ENCODE measurements around the gene TRIM62. TPM values are rescaled to one million over a fixed set of nuclear protein-coding genes. Genes with fewer than 3 reads are reported as not detected.

Gene TRIM62
- total and polyA plus RNA-seq, 4 experiments from 2014 or later, result 7.2 to 26.2 (median 13.8) TPM

- ChIA-PET POLR2A (ENCODE audit: partially characterized antibody) (no interaction called here), CTCF (ENCODE audit: partially characterized antibody) (interaction anchor here (1.1 kb wide), 1 partner anchor 75 kb away, joined by 3 read pairs; no protein-coding TSS in a partner anchor)
- Mint-ChIP-seq H3K36me3 (peaks cover 0 to 3% of the 10 kb centered on the region in 2 donors), H3K27ac (no peak overlapping the region), H3K4me1 (peaks cover 0 to 3% (median 0%) of the 10 kb centered on the region in 4 donors), H3K9me3 (peaks cover 0 to 29% (median 19%) of the 10 kb centered on the region in 8 donors), H3K27me3 (peaks cover 0 to 11% of the 10 kb centered on the region in 2 donors), H3K4me3 (no peak overlapping the region)
- intact Hi-C loops (cut with micrococcal nuclease), result no loop called here
- Histone ChIP-seq H3K4me1 (ENCODE audit: insufficient read depth, low read length) (no peaks in the 10 kb centered on the region), H3K27me3 (ENCODE audit: insufficient read depth, low read length) (no peaks in the 10 kb centered on the region), H3K9me3 (ENCODE audit: control insufficient read depth in 1 of 2, low read length in 2 of 2) (no peaks in the 10 kb centered on the region), H3K36me3 (ENCODE audit: insufficient read depth, low read length) (no peaks in the 10 kb centered on the region), H3K27ac (ENCODE audit: low read depth, low read length) (no peak overlapping the region), H3K4me3 (ENCODE audit: low read length in 2 of 2) (no peak overlapping the region)
- no peak for DNase-seq
Measured at GRCh38 chr1:33220676-33221384, 39.0 kb upstream of the TRIM62 start.

- Histone ChIP-seq H3K27ac (ENCODE audit: low read depth, low read length) (no peak overlapping the region), H3K27me3 (ENCODE audit: insufficient read depth, low read length) (no peaks in the 10 kb centered on the region), H3K4me3 (ENCODE audit: low read length in 2 of 2) (no peak overlapping the region), H3K36me3 (ENCODE audit: insufficient read depth, low read length) (no peaks in the 10 kb centered on the region), H3K4me1 (ENCODE audit: insufficient read depth, low read length) (no peaks in the 10 kb centered on the region), H3K9me3 (ENCODE audit: control insufficient read depth in 1 of 2, low read length in 2 of 2) (no peaks in the 10 kb centered on the region)
- Mint-ChIP-seq H3K27ac (no peak overlapping the region), H3K36me3 (peaks cover 0 to 3% of the 10 kb centered on the region in 2 donors), H3K27me3 (peaks cover 0 to 11% of the 10 kb centered on the region in 2 donors), H3K4me3 (no peak overlapping the region), H3K4me1 (peaks cover 0 to 3% (median 0%) of the 10 kb centered on the region in 4 donors), H3K9me3 (peaks cover 0 to 28% (median 18%) of the 10 kb centered on the region in 8 donors)
- ChIA-PET POLR2A (ENCODE audit: partially characterized antibody) (no interaction called here), CTCF (ENCODE audit: partially characterized antibody) (interaction anchor here (1.1 kb wide), 1 partner anchor 76 kb away, joined by 3 read pairs; no protein-coding TSS in a partner anchor)
- no peak for DNase-seq
- intact Hi-C loops (cut with micrococcal nuclease), result loop anchor here (2.0 kb wide), 1 partner anchor 147 kb away; no protein-coding TSS in a partner anchor
Measured at GRCh38 chr1:33219886-33220661, 38.2 kb upstream of the TRIM62 start.

GRCh38 chr1:33211972-33212371 lies 30.1 kb upstream of the TRIM62 start:
- DNase-seq, result no peak
- Mint-ChIP-seq H3K4me1 (no peaks in the 10 kb centered on the region), H3K27ac (no peak overlapping the region), H3K27me3 (peaks cover 13 to 18% of the 10 kb centered on the region in 2 donors), H3K9me3 (peaks cover 0 to 3% (median 0%) of the 10 kb centered on the region in 8 donors), H3K4me3 (no peak overlapping the region), H3K36me3 (peaks cover 0 to 7% of the 10 kb centered on the region in 2 donors)
- intact Hi-C loops (cut with micrococcal nuclease), result no loop called here
- Histone ChIP-seq H3K36me3 (ENCODE audit: insufficient read depth, low read length) (no peaks in the 10 kb centered on the region), H3K27ac (ENCODE audit: low read depth, low read length) (no peak overlapping the region), H3K9me3 (ENCODE audit: control insufficient read depth in 1 of 2, low read length in 2 of 2) (no peaks in the 10 kb centered on the region), H3K27me3 (ENCODE audit: insufficient read depth, low read length) (no peaks in the 10 kb centered on the region), H3K4me3 (ENCODE audit: low read length in 2 of 2) (no peak overlapping the region), H3K4me1 (ENCODE audit: insufficient read depth, low read length) (no peaks in the 10 kb centered on the region)
- POLR2A ChIA-PET (ENCODE audit: partially characterized antibody), result no interaction called here
- CTCF ChIA-PET (ENCODE audit: partially characterized antibody), result no interaction called here

GRCh38 chr1:33206340-33206739 lies 24.5 kb upstream of the TRIM62 start:
- Histone ChIP-seq H3K9me3 (ENCODE audit: control insufficient read depth in 1 of 2, low read length in 2 of 2) (no peaks in the 10 kb centered on the region), H3K36me3 (ENCODE audit: insufficient read depth, low read length) (no peaks in the 10 kb centered on the region), H3K4me1 (ENCODE audit: insufficient read depth, low read length) (no peaks in the 10 kb centered on the region), H3K4me3 (ENCODE audit: low read length in 2 of 2) (no peak overlapping the region), H3K27me3 (ENCODE audit: insufficient read depth, low read length) (no peaks in the 10 kb centered on the region), H3K27ac (ENCODE audit: low read depth, low read length) (no peak overlapping the region)
- no peaks in the 10 kb centered on the region for H3K36me3 Mint-ChIP-seq
- H3K4me1 Mint-ChIP-seq, result no peaks in the 10 kb centered on the region
- ChIA-PET CTCF (ENCODE audit: partially characterized antibody) (no interaction called here), POLR2A (ENCODE audit: partially characterized antibody) (no interaction called here)
- intact Hi-C loops (cut with micrococcal nuclease), result no loop called here
- H3K27me3 Mint-ChIP-seq, result peaks cover 7 to 10% of the 10 kb centered on the region in 2 donors
- DNase-seq, result no peak
- H3K9me3 Mint-ChIP-seq, result peaks cover 0 to 1% (median 0%) of the 10 kb centered on the region in 8 donors
- H3K4me3 Mint-ChIP-seq, result no peak overlapping the region
- no peak overlapping the region for H3K27ac Mint-ChIP-seq

GRCh38 chr1:33195556-33195955 lies 13.7 kb upstream of the TRIM62 start:
- intact Hi-C loops (cut with micrococcal nuclease), result no loop called here
- H3K27me3 Mint-ChIP-seq, result peaks cover 18 to 20% of the 10 kb centered on the region in 2 donors
- no peak overlapping the region for H3K4me3 ChIP-seq (ENCODE audit: low read length in 2 of 2)
- peaks cover 6% of the 10 kb centered on the region for H3K4me1 ChIP-seq (ENCODE audit: insufficient read depth, low read length)
- no peaks in the 10 kb centered on the region for H3K36me3 Mint-ChIP-seq
- H3K4me3 Mint-ChIP-seq, result no peak overlapping the region
- POLR2A ChIA-PET (ENCODE audit: partially characterized antibody), result no interaction called here
- no peak overlapping the region for H3K27ac ChIP-seq (ENCODE audit: low read depth, low read length)
- DNase-seq, result no peak
- no peaks in the 10 kb centered on the region for H3K36me3 ChIP-seq (ENCODE audit: insufficient read depth, low read length)
- H3K9me3 Mint-ChIP-seq, result peaks cover 0 to 2% (median 0%) of the 10 kb centered on the region in 8 donors
- H3K4me1 Mint-ChIP-seq, result peaks cover 3 to 9% (median 6%) of the 10 kb centered on the region in 4 donors
- H3K27ac Mint-ChIP-seq, result no peak overlapping the region
- H3K9me3 ChIP-seq (ENCODE audit: control insufficient read depth in 1 of 2, low read length in 2 of 2), result no peaks in the 10 kb centered on the region
- CTCF ChIA-PET (ENCODE audit: partially characterized antibody), result no interaction called here
- H3K27me3 ChIP-seq (ENCODE audit: insufficient read depth, low read length), result no peaks in the 10 kb centered on the region

- H3K4me1 Mint-ChIP-seq, result peaks cover 5 to 13% (median 9%) of the 10 kb centered on the region in 4 donors
- no peak for DNase-seq
- POLR2A ChIA-PET (ENCODE audit: partially characterized antibody), result interaction anchor here (2.0 kb wide), 1 partner anchor 65 kb away, joined by 10 read pairs; no protein-coding TSS in a partner anchor
- H3K27ac ChIP-seq (ENCODE audit: low read depth, low read length), result no peak overlapping the region
- intact Hi-C loops (cut with micrococcal nuclease), result no loop called here
- no peaks in the 10 kb centered on the region for H3K36me3 ChIP-seq (ENCODE audit: insufficient read depth, low read length)
- no peaks in the 10 kb centered on the region for H3K9me3 ChIP-seq (ENCODE audit: control insufficient read depth in 1 of 2, low read length in 2 of 2)
- H3K9me3 Mint-ChIP-seq, result no peaks in the 10 kb centered on the region
- peaks cover 8% of the 10 kb centered on the region for H3K4me1 ChIP-seq (ENCODE audit: insufficient read depth, low read length)
- peaks cover 15 to 18% of the 10 kb centered on the region in 2 donors for H3K27me3 Mint-ChIP-seq
- H3K36me3 Mint-ChIP-seq, result no peaks in the 10 kb centered on the region
- H3K27ac Mint-ChIP-seq, result no peak overlapping the region
- no peak overlapping the region for H3K4me3 Mint-ChIP-seq
- no peaks in the 10 kb centered on the region for H3K27me3 ChIP-seq (ENCODE audit: insufficient read depth, low read length)
- CTCF ChIA-PET (ENCODE audit: partially characterized antibody), result no interaction called here
- no peak overlapping the region for H3K4me3 ChIP-seq (ENCODE audit: low read length in 2 of 2)
Measured at GRCh38 chr1:33191731-33192275, 10.0 kb upstream of the TRIM62 start.

GRCh38 chr1:33190701-33191100 lies 8.9 kb upstream of the TRIM62 start:
- no peak overlapping the region for H3K4me3 ChIP-seq (ENCODE audit: low read length in 2 of 2)
- H3K27ac Mint-ChIP-seq, result peak overlapping the region in 2 of 7 donors; percentile 5 to 26
- no peak for DNase-seq
- no peak overlapping the region for H3K27ac ChIP-seq (ENCODE audit: low read depth, low read length)
- no peaks in the 10 kb centered on the region for H3K9me3 Mint-ChIP-seq
- H3K4me3 Mint-ChIP-seq, result no peak overlapping the region
- intact Hi-C loops (cut with micrococcal nuclease), result no loop called here
- peaks cover 15 to 18% of the 10 kb centered on the region in 2 donors for H3K27me3 Mint-ChIP-seq
- H3K4me1 ChIP-seq (ENCODE audit: insufficient read depth, low read length), result peaks cover 8% of the 10 kb centered on the region
- peaks cover 5 to 13% (median 9%) of the 10 kb centered on the region in 4 donors for H3K4me1 Mint-ChIP-seq
- H3K9me3 ChIP-seq (ENCODE audit: control insufficient read depth in 1 of 2, low read length in 2 of 2), result no peaks in the 10 kb centered on the region
- H3K27me3 ChIP-seq (ENCODE audit: insufficient read depth, low read length), result no peaks in the 10 kb centered on the region
- H3K36me3 ChIP-seq (ENCODE audit: insufficient read depth, low read length), result no peaks in the 10 kb centered on the region
- CTCF ChIA-PET (ENCODE audit: partially characterized antibody), result interaction anchor here (1.0 kb wide), 1 partner anchor 64 kb away, joined by 4 read pairs; no protein-coding TSS in a partner anchor
- POLR2A ChIA-PET (ENCODE audit: partially characterized antibody), result interaction anchor here (1.4 to 2.0 kb wide), 2 partner anchors 9 to 64 kb away, joined by 9 to 10 read pairs; partner anchors contain the start of gene TRIM62
- H3K36me3 Mint-ChIP-seq, result no peaks in the 10 kb centered on the region

Measured in CD4-positive, alpha-beta memory T cell (primary cell).